Measurements from ENCODE around the gene CEP350. TPM values are rescaled to one million over a fixed set of nuclear protein-coding genes. Genes with fewer than 3 reads are reported as not detected.
A peak's percentile ranks its signal among the peaks of the same experiment; 100 is the strongest.

CEP350 gene
- total RNA-seq, 2 donors from 2014 or later = 41.5 to 55.4 TPM

GRCh38 chr1:180156201-180156600, 201.6 kb downstream of the CEP350 start:
- TF ChIP-seq POLR2A (IDR thresholded peaks at IDR 0.05) (no peak), CTCF (IDR thresholded peaks at IDR 0.05) (no peak)
- peak in 1 of 4 donors; percentile 33 for DNase-seq
- Histone ChIP-seq H3K27ac (peak overlapping the region; percentile 17 to 89 (median 88)), H3K9me3 (no peaks in the 10 kb centered on the region), H3K36me3 (replicated peaks in 1 of 2; ENCODE audit: insufficient read depth in 1 of 2, low read depth in 2 of 2) (no peaks in the 10 kb centered on the region), H3K4me3 (no peak overlapping the region), H3K27me3 (no peaks in the 10 kb centered on the region), H3K4me1 (peaks cover 66% of the 10 kb centered on the region)
- intact Hi-C loops (cut with DNase I) = no loop called here
- ATAC-seq = no peak
- WGBS, 2 donors = 37 to 47% methylated on average over 4 of the region's 4 CpGs

GRCh38 chr1:180156631-180157091, 202.1 kb downstream of the CEP350 start:
- TF ChIP-seq CTCF (IDR thresholded peaks at IDR 0.05) = no peak
- TF ChIP-seq POLR2A (IDR thresholded peaks at IDR 0.05) = no peak
- H3K27me3 ChIP-seq = no peaks in the 10 kb centered on the region
- no peak overlapping the region for H3K4me3 ChIP-seq
- H3K36me3 ChIP-seq (replicated peaks in 1 of 2; ENCODE audit: insufficient read depth in 1 of 2, low read depth in 2 of 2) = no peaks in the 10 kb centered on the region
- H3K27ac ChIP-seq = peak overlapping the region; percentile 86 to 90 (median 89)
- H3K9me3 ChIP-seq = no peaks in the 10 kb centered on the region
- DNase-seq (peak in 1 of 4 donors; percentile 34), ATAC-seq (no peak)
- 51 to 52% methylated on average over 2 of the region's 2 CpGs for WGBS, 2 donors
- intact Hi-C loops (cut with DNase I) = no loop called here
- peaks cover 71% of the 10 kb centered on the region for H3K4me1 ChIP-seq

GRCh38 chr1:180157108-180157507, 202.5 kb downstream of the CEP350 start:
- no peaks in the 10 kb centered on the region for H3K36me3 ChIP-seq (replicated peaks in 1 of 2; ENCODE audit: insufficient read depth in 1 of 2, low read depth in 2 of 2)
- no peak for TF ChIP-seq POLR2A (IDR thresholded peaks at IDR 0.05)
- no peak for TF ChIP-seq CTCF (IDR thresholded peaks at IDR 0.05)
- H3K4me3 ChIP-seq = no peak overlapping the region
- intact Hi-C loops (cut with DNase I) = no loop called here
- H3K4me1 ChIP-seq = peaks cover 72% of the 10 kb centered on the region
- DNase-seq (no peak), ATAC-seq (no peak)
- no peaks in the 10 kb centered on the region for H3K9me3 ChIP-seq
- peak overlapping the region; percentile 86 to 90 (median 89) for H3K27ac ChIP-seq
- H3K27me3 ChIP-seq = no peaks in the 10 kb centered on the region
- 44 to 50% methylated on average over 3 to 4 of the region's 4 CpGs for WGBS, 2 donors

- peak; percentile 70 to 93 (median 80) for DNase-seq
- ATAC-seq = peak; percentile 83
- Histone ChIP-seq H3K27ac (peak overlapping the region; percentile 86 to 90 (median 89)), H3K9me3 (no peaks in the 10 kb centered on the region), H3K4me1 (peaks cover 72% of the 10 kb centered on the region), H3K4me3 (no peak overlapping the region), H3K27me3 (no peaks in the 10 kb centered on the region), H3K36me3 (replicated peaks in 1 of 2; ENCODE audit: insufficient read depth in 1 of 2, low read depth in 2 of 2) (no peaks in the 10 kb centered on the region)
- intact Hi-C loops (cut with DNase I) = no loop called here
- TF ChIP-seq CTCF (IDR thresholded peaks at IDR 0.05) = no peak
- peak in 2 of 3 donors; percentile 63 for TF ChIP-seq POLR2A (IDR thresholded peaks at IDR 0.05)
- 14 to 15% methylated on average over 3 of the region's 3 CpGs for WGBS, 2 donors
Measured at GRCh38 chr1:180157576-180158057, 203.0 kb downstream of the CEP350 start.

All from body of pancreas (tissue), 4 donors.